ENCODE results near the gene DNAI4. TPM values are rescaled to one million over a fixed set of nuclear protein-coding genes. Genes with fewer than 3 reads are reported as not detected.

DNAI4 gene
- total and polyA plus RNA-seq, 2 of the 8 experiments (the other 6 are each of a cell fraction or from before 2014, with no cell fraction given): 0.32 to 2.1 TPM

GRCh38 chr1:66947267-66947666, 22.6 kb upstream of the DNAI4 start:
- no peak for FAIRE-seq
- ChIA-PET POLR2A (ENCODE audit: partially characterized antibody) (interaction anchor here (0.8 kb wide), 1 partner anchor 21 kb away, joined by 3 read pairs; no protein-coding TSS in a partner anchor), CTCF (ENCODE audit: partially characterized antibody) (interaction anchor here (1.5 to 1.7 kb wide), 2 partner anchors 195 to 202 kb away, joined by 3 to 4 read pairs; partner anchors contain the start of gene DYNLT5)
- Histone ChIP-seq H2BK5ac (ENCODE audit: low read depth, low read length) (no peak overlapping the region), H3K4ac (replicated peaks; ENCODE audit: insufficient read length, low read depth, low read length) (no peak overlapping the region), H3K79me2 (ENCODE audit: control insufficient read depth in 1 of 2, insufficient read depth in 2 of 2, low read length in 2 of 2) (0 out of 4 replicates have a peak, but pooled peaks cover 0 to 5% of the 10 kb centered on the region in 2 experiments), H3K4me3 (ENCODE audit: extremely low read depth in 1 of 4, insufficient read depth in 2 of 4, low read depth in 3 of 4, low read length in 4 of 4) (no peak overlapping the region), H3K9me3 (ENCODE audit: insufficient read depth in 2 of 2, low read depth in 1 of 2, low read length in 1 of 2) (no peaks in the 10 kb centered on the region), H3K14ac (ENCODE audit: insufficient read length) (no peak overlapping the region), H2AFZ (ENCODE audit: low read length) (no peak overlapping the region), H2BK15ac (ENCODE audit: low read length) (no peak overlapping the region), H3K79me1 (ENCODE audit: low read depth, low read length) (no peaks in the 10 kb centered on the region), H4K91ac (replicated peaks; ENCODE audit: insufficient read length, low read length) (no peak overlapping the region), H4K8ac (ENCODE audit: extremely low read depth, insufficient read depth, low read length) (no peak overlapping the region), H2BK20ac (ENCODE audit: low read length) (no peak overlapping the region), H3K4me2 (ENCODE audit: insufficient read depth in 1 of 2, low read depth in 2 of 2, low read length in 2 of 2) (no peak overlapping the region), H3K36me3 (ENCODE audit: control insufficient read depth in 2 of 4, insufficient read depth in 4 of 4, low read length in 3 of 4) (peaks cover 0 to 37% (median 11%) of the 10 kb centered on the region in 4 experiments; a peak in 5 of 8 replicates), H3K27ac (ENCODE audit: low read depth, low read length) (no peak overlapping the region), H3K56ac (replicated peaks; ENCODE audit: insufficient read length, low read depth, low read length) (no peak overlapping the region), H4K5ac (ENCODE audit: insufficient read length, low read depth, low read length) (no peak overlapping the region), H2AK5ac (ENCODE audit: low read depth, low read length) (no peak overlapping the region), H2BK120ac (replicated peaks; ENCODE audit: low read depth, low read length) (no peak overlapping the region), H3K9ac (replicated peaks in 1 of 4; ENCODE audit: extremely low read depth in 1 of 4, low read depth in 3 of 4, low read length in 3 of 4) (no peak overlapping the region), H3K23me2 (ENCODE audit: low read depth, low read length) (no peaks in the 10 kb centered on the region), H3K18ac (ENCODE audit: extremely low read depth, low read length) (no peak overlapping the region), H3K4me1 (replicated peaks in 1 of 4; ENCODE audit: control insufficient read depth in 3 of 4, insufficient read depth in 4 of 4, low read length in 3 of 4) (no peaks in the 10 kb centered on the region), H3K23ac (ENCODE audit: insufficient read length) (no peak overlapping the region), H2BK12ac (ENCODE audit: low read depth, low read length) (no peak overlapping the region), H3K27me3 (replicated peaks in 1 of 4; ENCODE audit: control insufficient read depth in 3 of 4, extremely low read depth in 1 of 4, insufficient read depth in 3 of 4, low read length in 3 of 4) (no peaks in the 10 kb centered on the region), H4K20me1 (replicated peaks in 1 of 2; ENCODE audit: control insufficient read depth in 1 of 2, insufficient read depth in 2 of 2, low read length in 2 of 2) (peaks cover 3% of the 10 kb centered on the region in 2 experiments)
- WGBS, 2 experiments (ENCODE audit: extremely low coverage in 1 of 2, insufficient coverage in 1 of 2, insufficient read length in 1 of 2, insufficient replicate concordance in 2 of 2, low coverage in 1 of 2, low lambda C conversion rate in 2 of 2, missing lambda C conversion rate in 1 of 2): 96% methylated on average over 1 of the region's 1 CpG; no CpG with 5 or more reads in 1 of the 2 experiments
- no peak for DNase-seq (ENCODE audit: low read depth in 1 of 2, low spot score in 2 of 2)
- TF ChIP-seq TEAD4 (IDR thresholded peaks at IDR 0.05; ENCODE audit: low read depth, low read length): no peak
- TF ChIP-seq NANOG (IDR thresholded peaks at IDR 0.05; ENCODE audit: insufficient read depth, low read depth, low read length, poor library complexity, severe bottlenecking): no peak
- no peak for TF ChIP-seq KDM5A (IDR thresholded peaks at IDR 0.05; ENCODE audit: low read length)
- TF ChIP-seq PHF8 (conservative IDR thresholded peaks at IDR 0.05; ENCODE audit: low read depth, low read length): no peak
- no peak for TF ChIP-seq KDM4A (IDR thresholded peaks at IDR 0.05; ENCODE audit: low read depth, low read length, severe bottlenecking)
- no peak for TF ChIP-seq CBX5 (IDR thresholded peaks at IDR 0.05; ENCODE audit: low read depth, low read length)
- TF ChIP-seq JUND (IDR thresholded peaks at IDR 0.05; ENCODE audit: low read length): no peak
- TF ChIP-seq CBX8 (IDR thresholded peaks at IDR 0.05; ENCODE audit: borderline replicate concordance, low read depth, low read length): no peak
- no peak for TF ChIP-seq SIN3A (conservative IDR thresholded peaks at IDR 0.05 in 1 of 2, IDR thresholded peaks at IDR 0.05 in 1 of 2; ENCODE audit: low read depth in 1 of 2, low read length in 2 of 2)
- no peak for TF ChIP-seq TAF7 (optimal IDR thresholded peaks at IDR 0.05; ENCODE audit: borderline replicate concordance, low read depth, low read length)
- no peak for TF ChIP-seq JUN (IDR thresholded peaks at IDR 0.05; ENCODE audit: low read depth, low read length)
- TF ChIP-seq CEBPB (IDR thresholded peaks at IDR 0.05; ENCODE audit: low read depth, low read length): no peak
- TF ChIP-seq E2F6 (IDR thresholded peaks at IDR 0.05): no peak
- TF ChIP-seq SRF (IDR thresholded peaks at IDR 0.05; ENCODE audit: low read depth, low read length): no peak

Data from H1 (cell line).